BJ (cell line): Measurements from ENCODE around the gene CADM4. TPM values are rescaled to one million over a fixed set of nuclear protein-coding genes. Genes with fewer than 3 reads are reported as not detected.

Source experiments
- CTCF ChIA-PET: fragments of 350-600 bp; formaldehyde crosslinking; extraction: SDS; loops from one replicate; lab custom pipeline; 2021; ENCODE audit warnings: antibody characterized with exemption, inconsistent platforms; lab: Yijun Ruan, JAX
- POLR2A ChIA-PET: fragments of 300-600 bp; sonication (Branson Sonifier 250); formaldehyde crosslinking; extraction: SDS; loops from one replicate; lab custom pipeline; 2021; ENCODE audit warnings: antibody characterized with exemption; lab: Charles Lee
- DNase-seq: peaks from one replicate; pipeline ENCODE4 v3.0.0-alpha.2; 2011; ENCODE audit warnings: low read depth
- H3K27me3 ChIP-seq: 2 replicates; pipeline ENCODE4 v1.6.0; 2011; ENCODE audit warnings: low read length; ENCODE audit not compliant: control insufficient read depth, insufficient read depth
- H3K36me3 ChIP-seq: 2 replicates; pipeline ENCODE4 v1.5.1; 2011; ENCODE audit warnings: low read length; ENCODE audit not compliant: control insufficient read depth, insufficient read depth
- H3K4me3 ChIP-seq: 2 replicates; pipeline ENCODE4 v1.5.1; 2011; ENCODE audit warnings: low read depth, mild to moderate bottlenecking, control low read depth, low read length
- polyA plus RNA-seq: library from polyadenylated mRNA; depleted of rRNA; stranded (reverse); fragments of >200 nt; gene quantifications from 2 replicates; pipeline ENCODE4 v1.2.3, GENCODE V29; 2011
- TF ChIP-seq, protein P1 (sequence below): IDR thresholded peaks from 2 replicates; pipeline ENCODE4 v1.5.1; 2011; ENCODE audit warnings: low read depth, mild to moderate bottlenecking, control low read depth, inconsistent platforms, low read length, moderate library complexity; ENCODE audit not compliant: insufficient read depth

CADM4 gene
- polyA plus RNA-seq, 1 experiment: 1.7 TPM

DNA sequence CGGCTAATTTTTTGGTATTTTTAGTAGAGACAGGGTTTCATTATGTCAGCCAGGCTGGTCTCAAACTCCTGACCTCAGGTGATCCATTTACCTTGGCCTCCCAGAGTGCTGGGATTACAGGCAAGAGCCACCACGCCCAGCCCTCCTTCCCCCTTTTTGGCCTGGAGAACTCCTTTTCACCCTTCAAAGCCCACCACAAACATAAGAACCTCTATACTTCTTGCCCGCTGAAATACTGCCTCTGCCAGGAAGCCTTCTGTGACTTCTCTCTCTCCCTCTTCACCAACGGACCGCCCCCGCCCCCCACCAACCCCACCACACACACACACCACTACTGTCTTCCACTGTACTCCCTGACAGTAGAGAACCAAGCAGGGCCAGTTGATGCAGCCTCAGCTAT lies 22.7 kb downstream of the CADM4 start:
- no peak overlapping the region for H3K4me3 ChIP-seq
- ChIA-PET POLR2A (no interaction called here), CTCF (interaction anchor here (0.9 kb wide), 1 partner anchor 81 kb away, joined by 3 read pairs; no protein-coding TSS in a partner anchor)
- TF ChIP-seq, protein P1, sequence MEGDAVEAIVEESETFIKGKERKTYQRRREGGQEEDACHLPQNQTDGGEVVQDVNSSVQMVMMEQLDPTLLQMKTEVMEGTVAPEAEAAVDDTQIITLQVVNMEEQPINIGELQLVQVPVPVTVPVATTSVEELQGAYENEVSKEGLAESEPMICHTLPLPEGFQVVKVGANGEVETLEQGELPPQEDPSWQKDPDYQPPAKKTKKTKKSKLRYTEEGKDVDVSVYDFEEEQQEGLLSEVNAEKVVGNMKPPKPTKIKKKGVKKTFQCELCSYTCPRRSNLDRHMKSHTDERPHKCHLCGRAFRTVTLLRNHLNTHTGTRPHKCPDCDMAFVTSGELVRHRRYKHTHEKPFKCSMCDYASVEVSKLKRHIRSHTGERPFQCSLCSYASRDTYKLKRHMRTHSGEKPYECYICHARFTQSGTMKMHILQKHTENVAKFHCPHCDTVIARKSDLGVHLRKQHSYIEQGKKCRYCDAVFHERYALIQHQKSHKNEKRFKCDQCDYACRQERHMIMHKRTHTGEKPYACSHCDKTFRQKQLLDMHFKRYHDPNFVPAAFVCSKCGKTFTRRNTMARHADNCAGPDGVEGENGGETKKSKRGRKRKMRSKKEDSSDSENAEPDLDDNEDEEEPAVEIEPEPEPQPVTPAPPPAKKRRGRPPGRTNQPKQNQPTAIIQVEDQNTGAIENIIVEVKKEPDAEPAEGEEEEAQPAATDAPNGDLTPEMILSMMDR: no peak
- H3K36me3 ChIP-seq: peaks cover 4% of the 10 kb centered on the region
- H3K27me3 ChIP-seq: no peaks in the 10 kb centered on the region
- no peak for DNase-seq

DNA sequence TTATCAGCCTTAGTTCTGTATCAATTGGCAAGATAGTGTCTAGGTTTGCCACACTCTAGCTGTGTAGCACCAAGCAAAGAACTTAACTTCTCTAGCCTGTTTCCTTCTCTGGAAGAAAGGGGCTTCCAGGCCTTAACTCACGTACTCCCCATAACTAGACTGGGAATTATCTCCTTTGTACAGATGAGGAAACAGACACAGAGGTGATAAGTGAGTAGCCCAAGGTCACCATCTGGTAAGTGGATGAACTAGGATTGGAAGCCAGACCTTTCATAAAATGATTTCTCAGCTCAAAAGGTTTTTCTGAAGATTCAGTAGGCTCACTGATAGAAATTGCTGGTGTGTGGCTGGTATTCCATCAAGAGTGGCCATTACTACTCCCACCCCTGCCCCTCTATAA lies 23.3 kb downstream of the CADM4 start:
- DNase-seq: no peak
- POLR2A ChIA-PET: no interaction called here
- TF ChIP-seq, protein P1: no peak
- peaks cover 6% of the 10 kb centered on the region for H3K36me3 ChIP-seq
- H3K27me3 ChIP-seq: no peaks in the 10 kb centered on the region
- CTCF ChIA-PET: interaction anchor here (1.3 kb wide), 1 partner anchor 10 kb away, joined by 5 read pairs; no protein-coding TSS in a partner anchor
- H3K4me3 ChIP-seq: no peak overlapping the region

DNA sequence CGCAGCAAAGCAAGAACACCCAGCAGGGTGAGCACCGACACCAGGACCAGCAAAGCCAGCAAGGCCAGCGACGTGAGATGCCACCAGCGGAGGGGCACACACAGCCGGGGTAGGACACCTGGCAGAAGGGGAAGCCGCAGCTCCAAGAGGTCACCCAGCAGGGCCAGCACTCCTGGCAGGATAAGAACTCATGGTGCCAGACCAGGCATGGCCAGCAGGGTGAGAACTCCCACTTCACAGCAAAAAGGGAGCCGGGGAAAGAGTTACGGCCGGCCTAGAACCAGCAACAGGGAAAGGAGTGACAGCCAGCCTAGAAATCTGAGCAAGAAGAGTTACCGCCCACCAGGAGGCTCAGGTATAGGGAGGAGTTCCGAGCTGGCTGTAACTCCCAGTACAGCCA lies 27.3 kb downstream of the CADM4 start:
- peaks cover 8% of the 10 kb centered on the region for H3K36me3 ChIP-seq
- CTCF ChIA-PET: no interaction called here
- TF ChIP-seq, protein P1: no peak
- POLR2A ChIA-PET: no interaction called here
- no peak overlapping the region for H3K4me3 ChIP-seq
- DNase-seq: no peak
- no peaks in the 10 kb centered on the region for H3K27me3 ChIP-seq

DNA sequence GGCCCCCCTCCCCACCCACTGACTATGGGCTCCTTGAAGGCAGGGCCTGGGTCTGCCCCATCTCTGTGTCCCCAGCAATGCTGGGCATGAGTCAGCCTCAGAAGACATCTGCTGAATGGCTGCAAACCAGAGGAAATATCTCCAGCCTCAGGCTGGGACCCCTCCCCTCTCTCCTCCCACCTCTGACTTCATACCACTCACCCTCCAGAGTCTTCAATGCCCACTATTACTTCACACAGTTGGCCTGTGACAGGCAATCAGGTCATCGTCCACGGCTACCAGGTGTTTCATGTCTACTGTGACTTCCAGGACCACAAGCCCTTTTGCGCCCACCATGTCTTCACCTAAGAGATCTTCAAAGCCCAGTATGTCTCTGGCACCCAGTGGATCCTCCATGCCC lies 27.9 kb downstream of the CADM4 start, which contains the start of gene SRRM5:
Gene SRRM5 (plus strand): TSS at position 301 of the 400 bp plus-strand sequence. CDS start 34 bp downstream, at position 335.
- no peak within 1 kb of the TSS for H3K4me3 ChIP-seq
- TF ChIP-seq, protein P1: no peak
- no peaks in the 10 kb centered on the region for H3K27me3 ChIP-seq
- ChIA-PET CTCF (no interaction called here), POLR2A (no interaction called here)
- DNase-seq: no peak
- peaks cover 8% of the 10 kb centered on the region for H3K36me3 ChIP-seq

DNA sequence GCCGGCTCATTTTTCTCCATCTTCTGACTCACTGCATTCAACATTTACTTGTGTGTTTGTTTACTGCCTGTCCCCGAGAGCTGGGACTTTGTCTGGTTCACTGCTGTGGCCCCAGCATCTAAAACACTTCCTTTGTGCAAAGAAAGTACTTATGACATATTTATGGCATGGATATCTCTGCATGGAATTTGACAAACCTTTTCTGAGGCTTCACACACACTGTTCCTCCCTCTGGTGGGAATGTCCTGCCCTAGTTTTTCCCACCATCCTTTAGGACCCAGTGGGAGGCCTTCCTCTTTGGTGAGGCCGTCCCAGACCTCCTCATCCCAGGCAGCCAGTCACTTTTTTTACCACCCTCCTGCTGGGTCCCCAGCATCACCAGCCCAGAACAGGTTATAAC lies 29.2 kb downstream of the CADM4 start:
- Histone ChIP-seq H3K27me3 (no peaks in the 10 kb centered on the region), H3K4me3 (no peak overlapping the region), H3K36me3 (peaks cover 8% of the 10 kb centered on the region)
- TF ChIP-seq, protein P1: no peak
- POLR2A ChIA-PET: no interaction called here
- CTCF ChIA-PET: no interaction called here
- no peak for DNase-seq
